NCI-H187 treated with DMSO at 0.1 percent for 48 hours (cell line): ENCODE measurements around the gene UPK3BL2.
"Not testable (repeated sequence)": the region's sequence is repeated elsewhere in the genome, so short reads cannot be mapped to it uniquely, and the experiment has no call there.

Source experiments
- DNase-seq: peaks from one replicate; lab custom pipeline; 2025; lab: John Stamatoyannopoulos, UW

Gene UPK3BL2

DNA sequence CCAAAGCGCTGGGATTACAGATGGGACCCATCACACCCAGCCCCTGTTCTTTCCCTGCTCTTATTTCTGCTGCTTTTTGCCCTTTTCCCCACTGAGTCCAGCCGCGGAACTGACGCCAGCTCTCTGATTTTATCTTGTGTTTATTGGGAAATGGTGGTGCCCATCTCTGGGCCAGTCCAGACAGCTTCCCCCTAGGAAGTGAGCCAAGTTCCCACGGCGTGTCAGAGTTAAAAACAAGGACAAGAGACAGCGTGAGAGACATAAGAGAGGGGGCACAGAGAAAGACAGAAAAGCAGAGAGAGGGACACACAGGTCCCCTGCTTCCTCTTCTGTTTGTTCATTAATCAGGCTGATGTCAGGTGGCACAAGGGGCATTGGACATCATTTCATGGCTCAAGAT lies 11.9 kb downstream of the UPK3BL2 start:
- DNase-seq = not testable (repeated sequence)

DNA sequence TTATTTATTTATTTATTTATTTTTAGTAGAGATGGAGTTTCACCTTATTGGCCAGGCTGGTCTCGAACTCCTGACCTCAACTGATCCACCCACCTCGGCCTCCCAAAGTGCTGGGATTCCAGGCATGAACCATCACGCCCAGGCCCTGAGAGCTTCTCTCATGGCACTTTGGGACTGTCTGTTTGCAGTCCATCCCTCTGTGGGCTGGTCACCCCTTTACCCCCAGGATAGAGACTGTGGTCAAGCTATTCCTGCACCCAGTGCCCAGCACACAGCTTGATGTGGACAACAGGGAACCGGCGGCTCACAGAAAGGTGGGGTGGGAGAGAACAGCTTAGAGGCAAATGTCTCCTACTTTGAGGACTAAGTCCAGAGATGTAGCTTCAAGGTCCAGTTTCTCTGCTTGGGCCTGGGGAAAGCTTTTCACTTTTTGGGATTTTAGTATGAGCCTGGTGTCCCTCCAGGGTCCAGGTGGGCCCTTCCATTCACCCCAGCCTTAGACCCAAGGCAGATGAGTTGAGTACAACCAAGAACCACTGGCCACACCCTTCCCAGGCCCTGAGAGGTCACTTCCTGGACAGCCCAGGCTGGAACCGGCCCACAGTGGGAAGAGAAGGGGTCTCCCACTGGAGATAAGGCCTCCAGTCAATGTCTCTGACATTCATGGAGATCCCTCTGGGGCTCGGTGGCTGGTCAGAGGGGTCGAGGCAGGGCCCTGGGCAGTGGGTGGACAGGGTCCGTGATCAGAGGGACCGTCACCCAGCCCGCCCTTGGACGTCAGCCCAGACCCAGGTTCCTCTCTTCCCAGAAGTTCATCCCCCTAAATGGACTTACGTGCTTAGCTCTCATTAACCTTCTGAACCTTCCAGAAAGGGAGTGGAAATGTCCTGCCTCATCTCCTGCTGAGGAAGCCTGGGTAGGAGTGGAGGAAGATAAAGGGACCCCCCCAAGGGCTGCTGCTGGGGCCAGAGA lies 15.4 kb downstream of the UPK3BL2 start:
- not testable (repeated sequence) for DNase-seq

- DNase-seq = not testable (repeated sequence)
Measured at GRCh38 chr7:102527182-102527581, 16.3 kb downstream of the UPK3BL2 start.

DNA sequence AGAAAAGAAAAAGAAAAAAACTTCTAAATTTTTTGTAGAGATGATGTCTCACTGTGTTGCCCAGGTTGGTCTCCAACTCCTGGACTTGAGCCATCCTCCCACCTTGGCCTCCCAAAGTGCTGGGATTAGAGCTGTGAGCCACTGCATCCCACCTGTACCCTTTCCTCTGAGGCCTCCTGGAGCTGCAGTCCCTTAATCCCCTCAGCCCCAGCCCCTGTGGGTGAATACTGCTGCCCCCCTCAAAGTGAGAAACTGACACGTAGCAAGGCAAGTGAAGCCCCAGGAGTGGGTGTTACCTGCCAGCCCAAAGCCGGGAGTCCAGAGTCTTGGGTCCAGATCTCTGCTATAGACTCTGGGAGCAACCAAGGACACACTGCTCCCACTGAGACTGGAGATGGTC lies 18.7 kb downstream of the UPK3BL2 start:
- not testable (repeated sequence) for DNase-seq

GRCh38 chr7:102520797-102521196 lies 22.7 kb downstream of the UPK3BL2 start:
- not testable (repeated sequence) for DNase-seq

GRCh38 chr7:102517550-102518147 lies 25.8 kb downstream of the UPK3BL2 start, which contains the start of gene RASA4B:
Gene RASA4B, minus strand, starts transcription at chr7:102517777. Its CDS starts 67 bp downstream, at chr7:102517710.
- DNase-seq = not testable (repeated sequence)

- DNase-seq = not testable (repeated sequence)
Measured at GRCh38 chr7:102516951-102517350, 26.5 kb downstream of the UPK3BL2 start.

DNA sequence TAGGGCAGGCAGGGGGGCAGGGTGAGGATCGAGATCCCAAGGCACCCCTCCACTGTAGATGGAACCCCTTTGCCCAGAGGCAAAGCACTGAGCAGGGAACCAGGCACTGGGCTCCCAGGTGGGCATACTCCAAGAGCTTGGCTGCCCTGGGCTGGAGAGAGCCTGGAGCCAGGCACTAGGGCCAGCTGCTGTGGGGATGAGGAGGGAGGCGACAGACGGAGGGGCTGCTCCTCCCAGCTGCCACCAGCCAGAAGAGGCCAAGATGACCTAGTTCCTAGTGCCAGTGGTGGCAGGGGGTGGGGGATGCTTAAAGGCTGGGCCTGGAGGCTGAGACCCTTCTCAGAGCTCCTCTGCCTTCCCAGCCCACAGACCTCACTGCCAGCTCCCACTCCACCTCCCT lies 27.6 kb downstream of the UPK3BL2 start:
- DNase-seq = not testable (repeated sequence)

DNA sequence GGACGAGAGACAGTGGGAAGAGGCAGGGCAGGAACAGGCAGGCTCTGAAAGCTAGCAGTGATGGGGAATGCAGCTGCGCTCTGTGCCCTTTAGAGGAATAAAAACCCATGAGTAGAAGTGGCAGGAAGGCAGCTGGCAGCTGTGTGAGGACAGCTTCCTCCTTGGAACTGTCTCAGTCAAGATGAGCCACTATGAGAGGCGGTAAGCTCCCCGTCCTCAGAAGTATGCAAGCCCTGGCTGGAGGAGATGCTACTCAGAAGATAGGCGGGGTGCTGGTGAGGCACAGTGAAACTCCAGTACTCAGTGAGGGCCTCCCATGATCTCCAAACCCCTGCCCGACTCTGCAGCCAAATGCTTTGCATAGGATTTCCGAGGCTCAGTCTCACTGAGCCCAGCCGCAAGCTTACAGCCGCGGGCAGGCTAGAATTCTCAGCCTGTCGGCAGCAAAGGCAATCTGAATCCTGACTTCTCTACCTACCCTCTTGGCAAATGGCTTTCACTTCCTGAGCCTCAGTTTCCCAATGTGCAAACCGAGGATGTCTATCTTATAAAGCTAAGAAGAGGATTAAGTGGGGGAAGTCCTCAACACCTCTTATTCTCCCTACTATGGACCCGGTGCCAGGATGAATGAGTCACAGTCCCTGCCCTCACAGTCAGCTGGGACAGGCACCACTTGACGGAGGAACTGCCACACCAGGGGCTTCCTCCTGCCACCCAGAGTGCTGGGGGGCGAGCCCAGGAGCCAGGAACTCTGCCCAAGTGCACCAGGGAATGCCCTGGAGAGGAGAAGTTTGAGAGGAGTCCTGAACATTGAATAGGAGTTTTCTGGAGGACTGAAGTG lies 28.4 kb downstream of the UPK3BL2 start:
- DNase-seq = not testable (repeated sequence)

- not testable (repeated sequence) for DNase-seq
Measured at GRCh38 chr7:102512642-102513221, 30.8 kb downstream of the UPK3BL2 start.

DNA sequence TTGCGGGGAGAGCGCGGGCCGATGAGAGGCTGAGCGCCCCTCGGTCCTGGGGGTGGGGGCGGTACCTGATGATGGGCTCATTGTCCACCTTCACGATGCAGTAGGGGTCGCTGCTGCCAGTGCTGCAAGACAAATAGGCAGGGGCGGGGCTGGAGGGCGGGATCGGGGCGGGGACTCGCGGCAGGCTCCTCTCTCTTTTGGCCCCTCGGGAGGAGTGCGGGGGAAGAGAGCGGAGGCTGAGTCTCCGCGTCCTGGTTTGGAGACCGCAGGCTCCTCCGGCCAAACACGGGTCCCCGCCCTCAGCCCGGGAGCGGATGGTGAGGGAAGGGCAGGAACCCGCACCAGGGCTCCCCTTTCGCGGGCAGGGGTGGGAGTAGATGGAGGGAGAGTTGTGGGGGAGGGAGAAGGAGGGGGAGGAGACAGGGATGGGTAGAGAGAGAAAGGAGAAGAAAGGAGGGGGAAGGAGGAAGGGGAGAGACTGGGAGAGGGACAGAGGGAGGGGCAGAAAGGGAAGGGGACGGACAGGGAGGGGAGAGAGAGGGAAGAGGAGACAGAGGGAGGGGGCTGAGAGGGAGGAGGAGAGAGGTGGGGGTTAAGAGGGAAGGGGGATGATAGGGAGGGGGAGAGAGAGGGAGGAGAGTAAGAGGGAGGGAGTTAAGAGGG lies 31.5 kb downstream of the UPK3BL2 start:
- DNase-seq = not testable (repeated sequence)

DNA sequence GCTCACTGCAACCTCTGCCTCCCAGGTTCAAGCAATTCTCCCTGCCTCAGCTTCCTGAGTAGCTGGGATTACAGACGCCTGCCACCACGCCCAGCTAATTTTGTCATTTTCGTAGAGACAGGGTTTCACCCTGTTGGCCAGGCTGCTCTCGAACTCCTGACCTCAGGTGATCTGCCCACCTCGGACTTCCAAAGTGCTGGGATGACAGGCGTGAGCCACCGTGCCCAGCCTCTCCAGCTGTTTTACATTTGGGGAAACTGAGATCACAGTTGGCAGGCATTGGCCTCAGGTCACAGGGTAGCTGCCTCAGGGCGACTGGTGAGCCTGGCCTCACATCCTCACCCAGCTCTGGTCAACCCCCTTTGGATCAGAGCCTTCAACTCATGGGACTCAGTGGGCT lies 32.9 kb downstream of the UPK3BL2 start:
- DNase-seq = not testable (repeated sequence)

- not testable (repeated sequence) for DNase-seq
Measured at GRCh38 chr7:102507410-102508088, 35.9 kb downstream of the UPK3BL2 start.

DNA sequence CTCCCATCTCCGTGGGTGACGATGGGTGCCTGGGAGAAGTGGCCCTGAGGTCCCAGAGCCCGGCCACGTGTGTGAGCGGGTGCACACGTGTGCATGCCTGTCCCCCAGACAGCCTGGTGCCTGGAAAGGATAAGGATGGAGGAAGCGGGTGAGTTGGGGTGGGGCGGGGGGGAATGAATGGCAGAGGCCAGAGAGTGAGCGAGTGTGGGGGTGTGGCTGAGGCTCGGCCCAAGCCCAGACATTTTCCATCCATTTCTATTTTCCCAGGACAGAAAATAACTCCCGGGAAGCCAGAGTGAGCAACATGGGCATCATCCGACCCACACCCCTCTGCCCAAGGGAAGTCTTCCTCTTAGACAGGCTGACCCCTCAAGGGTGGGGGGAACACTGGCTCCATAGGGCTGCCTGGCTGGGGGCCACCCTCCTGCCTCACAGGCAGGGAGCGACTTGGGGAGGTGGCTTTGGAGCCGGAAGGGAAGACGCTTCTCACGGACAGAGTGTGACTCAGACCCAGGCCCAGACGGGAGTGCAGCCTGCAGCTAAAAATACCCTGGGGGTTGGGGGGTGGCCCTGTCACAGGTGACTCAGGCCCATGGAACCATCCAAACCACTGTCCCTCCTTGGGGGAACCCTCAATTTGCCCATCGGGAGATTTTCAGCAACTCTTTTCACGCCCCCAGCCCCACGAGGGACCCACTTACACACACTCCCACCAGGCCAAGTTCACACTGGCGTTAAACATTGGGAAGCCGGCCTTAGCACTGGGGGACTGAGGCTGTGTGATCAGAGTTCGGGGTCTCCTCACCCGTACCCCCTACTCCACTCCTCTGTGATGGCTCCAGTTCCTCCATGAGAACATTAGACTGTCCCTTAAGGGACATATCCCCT lies 38.0 kb downstream of the UPK3BL2 start:
- not testable (repeated sequence) for DNase-seq

GRCh38 chr7:102503141-102503540 lies 40.4 kb downstream of the UPK3BL2 start:
- DNase-seq = not testable (repeated sequence)

GRCh38 chr7:102498321-102498720 lies 45.2 kb downstream of the UPK3BL2 start:
- not testable (repeated sequence) for DNase-seq

- not testable (repeated sequence) for DNase-seq
Measured at GRCh38 chr7:102497308-102497707, 46.2 kb downstream of the UPK3BL2 start.

DNA sequence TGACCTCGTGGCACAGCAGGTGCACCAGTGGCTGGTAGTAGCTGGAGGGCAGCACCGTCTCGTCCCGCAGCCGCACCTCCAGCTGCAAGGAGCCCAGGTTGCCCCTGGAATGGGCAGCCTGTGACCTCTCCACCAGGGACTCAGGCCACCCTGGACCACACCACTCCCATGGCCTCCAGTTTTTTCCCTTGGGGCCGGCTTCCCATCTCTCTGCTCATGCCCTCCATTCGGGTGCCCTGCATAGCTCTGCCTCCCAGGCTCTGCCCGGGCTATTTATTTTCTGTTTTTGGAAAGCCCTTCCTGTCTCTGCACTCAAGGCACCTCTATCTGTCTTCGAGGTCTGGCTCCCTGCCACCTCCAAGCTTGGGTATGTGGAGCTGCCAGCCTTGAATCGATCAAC lies 46.6 kb downstream of the UPK3BL2 start:
- DNase-seq = not testable (repeated sequence)

- not testable (repeated sequence) for DNase-seq
Measured at GRCh38 chr7:102494473-102495149, 48.9 kb downstream of the UPK3BL2 start.
